Motor neuron (in vitro differentiated cells): Measurements from ENCODE around the gene DSE. TPM values are rescaled to one million over a fixed set of nuclear protein-coding genes. Genes with fewer than 3 reads are reported as not detected.

ENCODE experiments used
- ATAC-seq, 8 experiments: fragments of 200-7000 bp; cut with Tn5 transposase; replicated peaks in 6 of 8; 2 replicates each; pipeline ENCODE4 v1.8.0; 2021; ENCODE audit warnings: mild to moderate bottlenecking in 8 of 8, moderate library complexity in 8 of 8
- H3K27ac ChIP-seq, 2 donors: fragments of 250-450 bp; sonication (Bioruptor Pico); 2 replicates each; pipeline ENCODE4 v1.9.0; 2021; ENCODE audit warnings: antibody characterized with exemption in 2 of 2, mild to moderate bottlenecking in 2 of 2, moderate library complexity in 1 of 2
- H3K4me1 ChIP-seq, 2 donors: fragments of 250-450 bp; sonication (Bioruptor Pico); replicated peaks in 1 of 2; 2 replicates each; pipeline ENCODE4 v1.6.1; 2021; ENCODE audit warnings: antibody characterized with exemption in 2 of 2, mild to moderate bottlenecking in 2 of 2, moderate library complexity in 1 of 2
- H3K4me3 ChIP-seq, 5 donors: fragments of 250-450 bp; sonication (Bioruptor Pico); 2 replicates each; pipeline ENCODE4 v1.9.0; 2021; ENCODE audit warnings: antibody characterized with exemption in 5 of 5, mild to moderate bottlenecking in 5 of 5, moderate library complexity in 4 of 5
- WGBS, 10 experiments: fragments of 450-650 bp; shearing (Covaris generic); methylation state at CpG; one replicate each; pipeline ENCODE4 v1.0.0; 2022; 5-methylcytosine and 5-hydroxymethylcytosine counted together
- in situ Hi-C, 9 experiments: fragments of 400-800 bp; cut with MboI; loops; one replicate each; pipeline ENCODE4 v1.15.0; 2021; ENCODE audit warnings: low sequenced_read_pairs in 9 of 9, low pct_unique_long_range_greater_than_20kb in 2 of 9; ENCODE audit not compliant: unreplicated experiment in 9 of 9
- total RNA-seq, 8 experiments: library from RNA; unstranded; fragments of 300-600 nt; gene quantifications; 2 replicates each; pipeline versions ENCODE4 v1.2.3 to v1.2.4, GENCODE V29; 2022

DSE gene
- total RNA-seq, 8 experiments from 2014 or later: 6.3 to 39.8 (median 15.8) TPM

DNA sequence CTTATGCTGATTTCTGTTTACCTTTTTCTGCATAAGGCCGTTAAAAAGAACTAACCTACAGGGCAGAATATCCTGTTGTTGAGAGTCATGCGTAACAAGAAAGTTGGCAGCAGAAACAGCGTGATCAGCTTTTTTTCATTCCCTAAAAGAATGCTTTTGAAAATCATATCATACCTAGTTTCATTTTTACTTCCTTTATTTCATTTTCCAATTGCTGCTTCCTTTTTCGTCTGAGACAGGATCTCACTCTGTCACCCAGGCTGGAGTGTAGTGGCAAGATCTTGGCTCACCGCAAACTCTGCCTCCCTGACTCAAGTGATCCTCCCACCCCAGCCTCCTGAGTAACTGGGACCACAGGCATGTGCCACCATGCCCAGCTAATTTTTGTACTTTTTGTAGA is 94.5 kb downstream of the DSE start:
- in situ Hi-C loops: no loop called here
- Histone ChIP-seq H3K4me3 (no peak overlapping the region), H3K4me1 (peaks cover 0 to 3% of the 10 kb centered on the region in 2 donors), H3K27ac (no peak overlapping the region)
- WGBS, 10 experiments: 56 to 93% (median 89%) methylated on average over 2 to 5 of the region's 5 CpGs; no CpG with 5 or more reads in 2 of the 10 experiments
- no peak for ATAC-seq

DNA sequence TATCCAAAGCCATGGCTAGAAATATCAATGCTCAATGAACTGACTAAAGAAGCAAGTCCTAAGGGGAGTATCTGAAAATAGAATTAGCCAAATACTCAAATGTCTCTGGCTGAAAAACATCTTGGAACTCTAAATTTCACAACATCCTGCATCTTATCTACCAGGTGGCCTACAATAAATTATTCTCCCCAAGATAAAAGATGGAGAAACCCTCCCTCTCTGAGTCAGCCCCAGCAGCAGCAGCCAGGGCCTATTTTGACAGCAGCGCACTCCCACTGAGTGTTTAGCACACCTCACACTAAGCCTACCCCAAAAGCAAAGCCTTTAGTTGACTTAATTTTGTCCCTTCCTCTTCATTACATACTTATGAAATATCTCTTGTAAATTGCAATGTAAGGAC is 96.3 kb downstream of the DSE start:
- Histone ChIP-seq H3K27ac (no peak overlapping the region), H3K4me1 (peaks cover 0 to 3% of the 10 kb centered on the region in 2 donors), H3K4me3 (no peak overlapping the region)
- in situ Hi-C loops: no loop called here
- WGBS, 10 experiments: 80 to 100% (median 100%) methylated on average over 1 of the region's 1 CpG; no CpG with 5 or more reads in 3 of the 10 experiments
- ATAC-seq: no peak

DNA sequence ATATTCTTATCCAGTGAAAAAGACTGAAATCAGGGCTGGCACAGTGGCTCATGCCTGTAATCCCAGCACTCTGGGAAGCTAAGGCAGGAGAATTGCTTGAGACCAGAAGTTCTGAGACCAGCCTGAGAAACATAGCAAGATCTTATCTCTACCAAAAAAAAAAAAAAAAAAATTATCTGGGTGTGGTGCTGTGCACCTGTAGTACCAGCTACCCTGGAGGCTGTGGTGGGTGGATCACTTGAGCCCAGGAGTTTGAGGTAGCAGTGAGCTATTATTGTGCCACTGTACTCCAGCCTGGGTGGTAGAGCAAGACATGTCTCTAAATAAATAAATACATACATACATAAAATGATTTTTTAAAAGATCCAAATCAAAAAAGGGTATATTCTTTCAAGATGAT is 96.8 kb downstream of the DSE start:
- in situ Hi-C loops: no loop called here
- ATAC-seq: no peak
- Histone ChIP-seq H3K27ac (no peak overlapping the region), H3K4me1 (peaks cover 0 to 2% of the 10 kb centered on the region in 2 donors), H3K4me3 (no peak overlapping the region)

DNA sequence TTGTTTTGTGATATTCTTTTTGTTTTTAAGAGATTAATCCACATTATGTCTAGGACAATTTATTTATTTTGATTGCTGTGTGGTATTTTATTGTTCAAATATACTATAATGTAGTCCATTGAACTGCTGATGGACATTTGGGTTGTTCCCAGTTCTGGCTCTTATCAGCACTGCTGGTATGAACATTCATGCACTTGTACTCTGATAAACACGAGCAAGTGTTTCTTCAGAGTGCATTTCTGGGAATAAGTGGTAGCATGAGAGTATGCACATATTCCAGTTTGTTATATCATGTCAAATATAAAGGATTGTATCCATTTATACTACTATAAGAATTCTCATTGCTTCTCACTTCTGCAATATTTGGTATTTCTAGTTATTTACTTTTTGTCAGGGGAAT is 97.5 kb downstream of the DSE start:
- Histone ChIP-seq H3K4me1 (no peaks in the 10 kb centered on the region), H3K4me3 (no peak overlapping the region), H3K27ac (no peak overlapping the region)
- in situ Hi-C loops: no loop called here
- no peak for ATAC-seq
- 0 to 100% (median 68%) methylated on average over 1 of the region's 1 CpG; no CpG with 5 or more reads in 4 of the 10 experiments for WGBS, 10 experiments

DNA sequence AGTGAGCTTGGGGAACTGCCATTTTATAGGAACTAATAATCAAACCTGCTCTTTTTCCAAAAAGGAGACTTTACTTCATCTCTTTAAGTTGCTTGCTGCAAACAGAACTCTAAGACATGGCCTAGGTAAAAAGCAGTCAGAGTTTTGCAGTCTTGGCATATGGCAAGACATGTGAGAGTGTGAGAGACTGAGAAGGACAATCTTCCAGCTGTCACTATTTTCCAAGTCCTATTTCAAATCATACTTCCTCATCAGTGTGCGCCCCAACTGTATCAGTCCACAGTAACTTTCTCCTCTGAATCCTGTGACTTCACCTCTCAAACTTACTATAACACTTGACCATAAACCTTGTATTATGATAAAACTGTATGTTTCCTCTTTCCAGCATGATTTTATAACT is 100.8 kb downstream of the DSE start:
- ATAC-seq: no peak
- WGBS, 10 experiments: 78 to 100% (median 100%) methylated on average over 1 of the region's 1 CpG; no CpG with 5 or more reads in 3 of the 10 experiments
- Histone ChIP-seq H3K27ac (no peak overlapping the region), H3K4me3 (no peak overlapping the region), H3K4me1 (no peaks in the 10 kb centered on the region)
- in situ Hi-C loops: no loop called here

DNA sequence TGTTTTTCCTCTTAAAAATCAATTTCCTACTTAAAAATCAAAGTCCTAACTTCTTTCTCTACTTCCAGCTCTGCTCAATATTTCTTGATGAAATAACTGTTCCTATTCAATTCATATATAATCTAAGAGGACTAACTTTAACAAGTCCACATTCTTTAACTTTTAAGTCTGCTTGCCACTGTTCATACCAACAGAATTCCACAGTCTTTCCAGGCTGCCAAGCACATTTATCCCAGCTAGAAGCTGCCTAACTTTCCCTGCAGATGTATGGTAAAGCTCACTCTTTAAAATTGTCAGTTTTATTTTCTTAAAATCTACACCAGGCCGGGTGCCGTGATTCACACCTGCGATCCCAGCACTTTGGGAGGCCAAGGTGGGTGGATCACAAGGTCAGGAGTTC is 102.0 kb downstream of the DSE start:
- ATAC-seq: no peak
- Histone ChIP-seq H3K27ac (no peak overlapping the region), H3K4me1 (no peaks in the 10 kb centered on the region), H3K4me3 (no peak overlapping the region)
- WGBS, 10 experiments: 43 to 100% (median 92%) methylated on average over 1 to 3 of the region's 3 CpGs; no CpG with 5 or more reads in 6 of the 10 experiments
- in situ Hi-C loops: no loop called here

DNA sequence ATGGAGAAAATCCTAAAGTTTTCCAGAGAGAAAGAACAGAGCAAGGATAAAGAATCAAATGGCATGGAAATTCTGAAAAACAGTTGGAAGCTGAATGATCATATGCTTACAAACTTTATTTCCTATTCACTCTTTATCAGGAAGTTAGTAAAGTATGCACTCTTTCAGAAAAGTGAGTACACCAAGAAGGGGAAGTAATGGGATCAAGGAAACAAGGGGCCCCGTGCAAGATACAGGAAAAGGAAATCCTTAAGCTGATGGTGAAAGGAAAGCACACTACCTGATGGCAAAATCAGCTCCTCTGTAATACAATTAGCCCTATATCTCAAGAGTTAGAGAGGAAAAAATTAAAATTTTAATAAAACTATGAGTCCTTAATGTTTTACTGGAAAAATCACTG is 104.4 kb downstream of the DSE start:
- Histone ChIP-seq H3K4me1 (no peaks in the 10 kb centered on the region), H3K4me3 (no peak overlapping the region), H3K27ac (no peak overlapping the region)
- no peak for ATAC-seq
- 40 to 100% (median 75%) methylated on average over 1 of the region's 1 CpG; no CpG with 5 or more reads in 3 of the 10 experiments for WGBS, 10 experiments
- in situ Hi-C loops: no loop called here

DNA sequence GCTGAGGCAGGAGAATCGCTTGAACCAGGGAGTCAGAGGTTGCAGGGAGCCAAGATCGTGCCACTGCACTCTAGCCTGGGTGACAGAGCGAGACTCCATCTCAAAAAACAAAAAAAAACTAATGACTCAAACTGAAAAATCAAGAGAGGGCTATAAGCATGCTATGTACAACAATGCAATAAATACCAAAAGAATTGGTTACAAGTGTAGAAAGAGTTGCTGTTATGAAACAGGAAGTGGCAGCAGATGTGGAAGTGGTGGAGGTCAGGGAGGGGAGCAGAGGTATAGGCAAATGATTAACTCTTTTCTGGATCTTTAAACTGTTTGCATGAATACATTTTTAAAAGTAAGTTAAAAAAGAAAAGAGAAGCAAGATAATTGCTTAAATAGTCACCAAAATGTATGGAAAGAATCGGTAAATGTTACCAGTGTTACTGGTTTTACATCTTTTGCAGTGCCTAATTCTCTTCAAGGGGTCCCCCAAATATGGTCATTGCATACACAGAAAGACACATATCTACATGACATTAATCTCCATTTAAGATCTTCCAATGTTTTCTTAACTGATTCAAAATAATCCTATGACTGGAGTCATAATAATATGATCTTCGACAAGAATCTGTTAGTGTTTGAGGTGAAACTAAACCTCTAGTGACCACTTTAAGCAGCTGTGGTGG is 105.4 kb downstream of the DSE start:
- ATAC-seq: no peak
- Histone ChIP-seq H3K27ac (no peak overlapping the region), H3K4me3 (no peak overlapping the region), H3K4me1 (no peaks in the 10 kb centered on the region)
- in situ Hi-C loops: no loop called here
- 0 to 100% (median 90%) methylated on average over 1 to 4 of the region's 5 CpGs for WGBS, 10 experiments

DNA sequence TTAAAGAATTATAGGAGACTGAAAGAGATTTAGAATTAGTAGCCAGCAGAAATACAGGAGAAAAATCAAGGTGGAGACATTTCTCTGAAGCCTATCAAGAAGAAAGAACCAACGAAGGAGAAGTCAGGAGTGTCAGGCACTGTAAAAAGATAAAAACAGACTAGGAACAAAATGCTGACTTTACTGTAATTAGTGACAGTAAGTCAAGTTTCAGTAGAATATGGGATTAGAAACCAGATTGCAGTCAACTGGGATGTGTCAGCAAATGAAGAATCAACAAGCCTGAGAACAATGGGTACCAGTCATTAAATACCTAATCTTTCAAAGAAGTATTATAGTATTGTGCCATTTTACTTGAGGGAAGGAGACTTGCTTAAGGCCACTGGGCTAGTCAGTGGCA is 112.0 kb downstream of the DSE start:
- ATAC-seq: no peak
- no peaks in the 10 kb centered on the region for H3K4me1 ChIP-seq
- in situ Hi-C loops: no loop called here
- 13 to 88% (median 67%) methylated on average over 1 of the region's 1 CpG; no CpG with 5 or more reads in 4 of the 10 experiments for WGBS, 10 experiments
- no peak overlapping the region for H3K27ac ChIP-seq
- H3K4me3 ChIP-seq: no peak overlapping the region

DNA sequence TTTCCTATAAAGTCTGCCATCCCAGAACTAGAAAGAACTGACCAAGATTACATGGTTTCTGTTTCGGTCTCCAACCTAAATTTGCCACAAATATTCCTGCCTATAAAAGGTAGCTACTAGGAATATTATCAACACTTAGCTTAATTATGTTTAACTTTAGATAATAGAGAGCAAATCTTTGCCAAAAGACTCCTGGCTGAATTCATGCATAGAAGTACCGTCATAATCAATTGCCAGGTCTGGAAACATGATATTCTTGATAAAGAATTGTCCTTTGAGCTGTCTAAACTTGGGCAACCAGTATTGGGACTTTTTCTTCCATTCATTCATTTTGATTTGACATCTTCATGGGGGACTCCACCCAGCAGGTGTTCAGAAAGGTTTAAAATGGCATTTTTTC is 112.9 kb downstream of the DSE start:
- no peak overlapping the region for H3K4me3 ChIP-seq
- no peaks in the 10 kb centered on the region for H3K4me1 ChIP-seq
- WGBS, 10 experiments: 29 to 92% (median 73%) methylated on average over 1 to 2 of the region's 2 CpGs; no CpG with 5 or more reads in 2 of the 10 experiments
- in situ Hi-C loops: no loop called here
- H3K27ac ChIP-seq: no peak overlapping the region
- no peak for ATAC-seq

DNA sequence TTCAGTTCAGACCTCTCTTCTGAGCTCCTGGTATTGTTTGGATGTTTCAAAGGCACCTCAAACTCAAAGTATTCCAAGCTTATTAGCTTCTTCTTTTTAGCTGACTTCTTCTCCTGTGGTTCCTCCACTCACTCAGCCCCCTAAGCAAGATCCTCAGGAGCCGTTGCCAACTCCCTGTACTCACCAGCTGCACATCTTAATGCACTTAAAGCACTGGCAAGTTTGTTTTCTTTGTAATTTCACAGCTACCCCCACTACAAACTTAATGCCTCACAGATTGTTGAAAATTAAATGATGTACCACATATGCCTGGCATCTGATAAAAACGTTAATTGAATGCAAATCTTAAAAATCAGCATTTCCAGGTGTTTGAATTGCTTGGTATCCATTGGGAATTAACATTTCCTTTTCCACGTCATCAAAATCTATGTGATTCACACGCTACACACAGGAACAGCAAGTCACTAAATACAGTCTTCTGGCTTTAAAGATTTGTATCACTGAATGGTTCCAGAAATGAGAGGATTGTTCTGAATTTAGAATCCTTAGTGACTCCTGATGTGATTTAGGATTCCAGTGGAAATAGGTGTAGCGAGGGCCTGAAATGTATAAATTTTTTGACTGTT is 114.9 kb downstream of the DSE start:
- ATAC-seq: peak in 3 of 8 experiments; percentile 37 to 95 (median 66)
- H3K4me3 ChIP-seq: no peak overlapping the region
- H3K4me1 ChIP-seq: no peaks in the 10 kb centered on the region
- 0 to 100% (median 64%) methylated on average over 1 to 4 of the region's 5 CpGs for WGBS, 10 experiments
- no peak overlapping the region for H3K27ac ChIP-seq
- in situ Hi-C loops: no loop called here

DNA sequence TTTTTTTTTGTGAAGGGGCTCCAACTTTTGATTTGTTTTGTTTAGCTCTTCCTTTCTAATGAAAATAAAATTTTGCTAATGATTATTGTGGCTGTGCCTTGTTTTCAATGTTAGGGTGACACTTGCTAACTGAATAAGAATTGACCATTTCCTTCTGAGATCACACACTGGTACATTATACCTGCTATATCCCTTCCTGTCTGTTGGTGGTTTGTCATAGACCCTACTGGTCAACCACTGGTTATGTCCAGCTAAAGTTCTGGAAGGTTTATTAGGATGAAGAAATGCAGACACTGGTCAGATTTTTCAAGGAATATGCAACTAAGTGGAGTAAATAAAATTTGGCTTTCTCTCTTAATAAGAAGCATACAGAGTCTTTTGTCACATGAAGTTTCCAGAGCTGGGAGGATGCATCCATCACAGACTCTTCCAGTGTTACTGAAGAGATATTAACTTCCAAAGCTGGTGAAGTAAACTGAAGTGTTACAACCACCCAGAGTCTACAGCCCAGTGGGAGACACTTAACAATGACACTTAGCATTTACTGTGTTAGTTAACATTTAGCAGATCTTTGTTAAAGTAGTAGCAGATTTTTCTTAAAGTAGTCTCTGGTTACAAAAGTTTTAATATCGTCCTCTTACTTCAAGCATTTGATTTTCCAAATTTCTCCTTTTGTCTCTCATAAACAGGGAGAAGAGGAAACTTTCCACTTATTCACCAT is 121.0 kb downstream of the DSE start:
- in situ Hi-C loops: no loop called here
- H3K4me3 ChIP-seq: no peak overlapping the region
- H3K4me1 ChIP-seq: peaks cover 1 to 2% of the 10 kb centered on the region in 2 donors
- H3K27ac ChIP-seq: no peak overlapping the region
- no peak for ATAC-seq
- 0 to 90% (median 40%) methylated on average over 1 of the region's 1 CpG; no CpG with 5 or more reads in 3 of the 10 experiments for WGBS, 10 experiments

DNA sequence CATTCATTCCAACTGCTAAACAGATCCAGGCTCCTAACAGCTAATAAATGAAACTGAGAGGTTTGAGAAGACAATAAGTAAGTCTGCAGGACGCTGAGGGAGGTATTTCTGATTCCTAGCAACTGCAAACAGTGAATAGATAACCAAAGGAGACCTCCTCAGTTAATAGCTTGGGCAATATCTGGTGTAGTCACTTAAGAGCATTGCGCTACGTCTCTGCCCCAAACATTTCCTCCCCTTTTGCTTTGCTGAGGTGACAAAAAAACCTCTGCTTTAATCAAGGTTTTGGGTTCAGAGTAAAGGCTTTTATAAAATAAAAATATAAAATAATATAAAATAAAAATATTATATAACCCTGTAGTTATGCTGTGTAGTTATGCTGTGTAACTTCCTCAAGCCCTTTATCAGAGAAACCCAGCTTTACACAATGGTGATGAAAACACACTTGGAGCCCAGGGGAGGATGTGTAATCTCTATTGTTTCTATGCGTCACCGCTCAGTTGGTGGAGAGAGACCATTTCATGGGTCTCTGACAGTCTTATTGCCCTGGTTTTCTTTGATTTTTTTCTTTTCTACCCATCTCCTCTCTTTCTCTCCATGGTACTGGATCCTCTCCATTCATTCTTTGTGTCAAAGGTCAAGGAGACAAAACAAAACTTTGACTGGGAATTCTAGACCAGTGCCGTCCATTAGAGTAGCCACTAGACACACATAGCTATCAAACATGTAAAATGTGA is 121.8 kb downstream of the DSE start:
- Histone ChIP-seq H3K4me1 (peaks cover 3 to 10% of the 10 kb centered on the region in 2 donors), H3K27ac (no peak overlapping the region), H3K4me3 (no peak overlapping the region)
- in situ Hi-C loops: no loop called here
- 23 to 82% (median 61%) methylated on average over 2 to 6 of the region's 6 CpGs for WGBS, 10 experiments
- ATAC-seq: no peak
